ENCODE measurements around the gene CACNB1. TPM values are rescaled to one million over a fixed set of nuclear protein-coding genes. Genes with fewer than 3 reads are reported as not detected.
A peak's percentile ranks its signal among the peaks of the same experiment; 100 is the strongest.

The CACNB1 gene
- total RNA-seq, 1 donor from 2014 or later: 27.5 TPM

DNA sequence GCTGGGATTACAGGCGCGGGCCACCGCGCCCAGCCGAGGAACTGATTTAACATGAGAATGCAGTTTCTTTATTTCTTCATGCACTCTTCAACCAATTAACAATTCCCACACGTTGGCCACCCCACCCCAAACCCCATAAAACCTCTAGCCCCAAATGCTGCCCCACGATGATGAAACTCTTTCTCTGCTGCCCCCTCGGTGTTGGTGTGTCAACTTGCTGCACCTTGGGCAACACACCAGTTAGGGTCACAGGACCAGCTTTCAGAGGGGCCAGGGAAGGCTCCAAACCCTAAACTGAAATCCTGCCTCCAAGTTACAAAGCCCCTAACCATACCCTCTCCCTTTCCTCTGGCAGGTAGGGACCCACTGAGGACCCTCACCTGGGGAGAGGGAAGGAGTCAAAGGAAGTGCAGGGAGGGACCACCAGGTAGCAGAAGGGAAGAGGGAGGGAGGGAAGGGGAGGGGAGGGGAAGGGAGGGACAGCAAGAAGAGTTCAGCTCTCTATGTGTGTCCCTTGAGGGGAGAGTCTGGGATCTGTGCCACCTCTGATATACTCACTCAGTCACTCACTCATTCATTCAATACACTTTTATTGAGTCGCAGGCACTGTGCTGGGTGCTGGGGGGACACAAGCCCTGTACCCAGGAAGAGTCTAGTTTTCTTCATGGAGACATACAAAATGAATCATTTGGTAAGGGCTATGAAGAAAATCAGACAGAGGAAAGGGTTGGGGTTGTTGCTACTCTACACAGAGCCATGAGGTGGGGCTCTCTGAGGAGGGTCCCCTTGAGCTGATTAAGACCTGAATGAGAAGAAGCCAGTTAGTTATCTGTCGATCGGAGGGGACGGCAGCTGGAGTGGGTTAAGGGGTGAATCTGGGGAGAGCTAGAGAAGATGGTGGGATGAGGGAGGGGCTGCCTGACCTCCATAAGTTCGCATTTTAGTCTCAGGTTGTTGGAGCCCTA, 50.0 kb downstream of the CACNB1 start:
- Histone ChIP-seq H3K4me3 (no peak overlapping the region), H3K4me1 (peaks cover 13% of the 10 kb centered on the region), H3K36me3 (no peaks in the 10 kb centered on the region), H3K9me3 (no peaks in the 10 kb centered on the region), H3K27ac (no peak overlapping the region), H3K27me3 (peaks cover 3% of the 10 kb centered on the region)
- ATAC-seq: no peak
- intact Hi-C loops (cut with DNase I): no loop called here
- TF ChIP-seq, protein P1, sequence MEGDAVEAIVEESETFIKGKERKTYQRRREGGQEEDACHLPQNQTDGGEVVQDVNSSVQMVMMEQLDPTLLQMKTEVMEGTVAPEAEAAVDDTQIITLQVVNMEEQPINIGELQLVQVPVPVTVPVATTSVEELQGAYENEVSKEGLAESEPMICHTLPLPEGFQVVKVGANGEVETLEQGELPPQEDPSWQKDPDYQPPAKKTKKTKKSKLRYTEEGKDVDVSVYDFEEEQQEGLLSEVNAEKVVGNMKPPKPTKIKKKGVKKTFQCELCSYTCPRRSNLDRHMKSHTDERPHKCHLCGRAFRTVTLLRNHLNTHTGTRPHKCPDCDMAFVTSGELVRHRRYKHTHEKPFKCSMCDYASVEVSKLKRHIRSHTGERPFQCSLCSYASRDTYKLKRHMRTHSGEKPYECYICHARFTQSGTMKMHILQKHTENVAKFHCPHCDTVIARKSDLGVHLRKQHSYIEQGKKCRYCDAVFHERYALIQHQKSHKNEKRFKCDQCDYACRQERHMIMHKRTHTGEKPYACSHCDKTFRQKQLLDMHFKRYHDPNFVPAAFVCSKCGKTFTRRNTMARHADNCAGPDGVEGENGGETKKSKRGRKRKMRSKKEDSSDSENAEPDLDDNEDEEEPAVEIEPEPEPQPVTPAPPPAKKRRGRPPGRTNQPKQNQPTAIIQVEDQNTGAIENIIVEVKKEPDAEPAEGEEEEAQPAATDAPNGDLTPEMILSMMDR (IDR thresholded peaks at IDR 0.05): no peak
- DNase-seq: no peak

DNA sequence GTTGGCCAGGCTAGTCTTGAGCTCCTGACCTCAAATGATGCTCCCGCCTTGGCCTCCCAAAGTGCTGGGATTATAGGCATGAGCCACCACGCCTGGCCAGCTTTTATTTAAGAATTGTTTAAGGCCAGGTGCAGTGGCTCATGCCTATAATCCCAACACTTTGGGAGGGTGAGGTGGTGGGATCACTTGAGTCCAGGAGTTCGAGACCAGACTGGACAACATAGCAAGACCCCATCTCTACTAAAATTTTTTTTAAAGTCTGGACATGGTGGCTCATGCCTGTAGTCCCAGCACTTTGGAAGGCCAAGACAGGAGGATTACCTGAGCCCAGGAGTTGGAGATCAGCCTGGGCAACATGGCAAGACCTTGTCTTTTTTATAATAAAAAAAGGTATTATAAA, 51.2 kb downstream of the CACNB1 start:
- peaks cover 4% of the 10 kb centered on the region for H3K4me1 ChIP-seq
- no peak overlapping the region for H3K27ac ChIP-seq
- intact Hi-C loops (cut with DNase I): no loop called here
- no peak for ATAC-seq
- TF ChIP-seq, protein P1 (IDR thresholded peaks at IDR 0.05): no peak
- H3K36me3 ChIP-seq: no peaks in the 10 kb centered on the region
- no peaks in the 10 kb centered on the region for H3K9me3 ChIP-seq
- H3K4me3 ChIP-seq: no peak overlapping the region
- H3K27me3 ChIP-seq: peaks cover 3% of the 10 kb centered on the region
- DNase-seq: no peak

DNA sequence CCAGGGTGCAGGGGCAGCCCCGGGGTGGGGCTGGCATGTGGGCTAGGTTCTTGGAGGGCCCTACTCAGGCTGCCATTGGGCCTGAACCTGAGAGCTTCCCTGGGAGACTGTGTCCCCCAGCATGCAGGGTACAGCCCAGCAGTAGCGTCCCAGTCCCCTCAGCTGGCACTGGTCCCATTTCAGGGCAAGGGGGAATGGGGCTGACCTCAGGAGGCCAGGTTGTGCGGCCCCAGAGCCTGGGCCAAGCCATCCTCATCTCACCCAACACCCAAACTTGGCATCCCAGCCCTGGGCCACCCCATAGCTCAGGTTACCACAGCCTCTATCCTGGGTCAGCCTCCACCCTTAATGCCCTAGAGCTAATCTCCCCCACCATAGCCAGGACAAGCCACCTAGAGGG, 52.3 kb downstream of the CACNB1 start:
- no peak for ATAC-seq
- TF ChIP-seq, protein P1 (IDR thresholded peaks at IDR 0.05): no peak
- Histone ChIP-seq H3K36me3 (no peaks in the 10 kb centered on the region), H3K27me3 (no peaks in the 10 kb centered on the region), H3K9me3 (no peaks in the 10 kb centered on the region), H3K27ac (no peak overlapping the region), H3K4me3 (no peak overlapping the region), H3K4me1 (peaks cover 4% of the 10 kb centered on the region)
- intact Hi-C loops (cut with DNase I): no loop called here
- no peak for DNase-seq

DNA sequence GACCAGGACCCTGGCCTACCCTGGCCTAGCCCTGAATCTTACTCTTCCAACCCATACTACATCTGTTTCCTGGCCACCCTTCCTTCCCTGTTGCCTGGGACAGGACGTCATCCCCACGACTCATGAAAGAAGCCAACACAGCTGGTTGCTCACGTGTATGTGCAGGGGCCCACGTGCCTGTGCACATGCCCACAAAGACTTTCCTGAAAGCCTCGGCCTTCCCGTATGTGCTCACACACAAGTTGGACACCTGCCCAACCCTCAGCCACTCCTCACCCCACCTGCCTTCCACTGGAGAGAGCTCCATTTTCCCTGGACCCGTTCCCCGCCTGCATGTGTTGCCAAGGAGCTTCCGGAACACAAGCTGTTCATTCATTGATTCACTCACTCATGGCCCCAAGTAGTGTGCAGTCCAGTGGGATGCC, 53.0 kb downstream of the CACNB1 start:
- H3K9me3 ChIP-seq: no peaks in the 10 kb centered on the region
- H3K4me3 ChIP-seq: no peak overlapping the region
- peaks cover 4% of the 10 kb centered on the region for H3K4me1 ChIP-seq
- H3K27me3 ChIP-seq: no peaks in the 10 kb centered on the region
- ATAC-seq (peak; percentile 85), DNase-seq (peak; percentile 92)
- TF ChIP-seq, protein P1 (IDR thresholded peaks at IDR 0.05): no peak
- H3K27ac ChIP-seq: no peak overlapping the region
- no peaks in the 10 kb centered on the region for H3K36me3 ChIP-seq
- intact Hi-C loops (cut with DNase I): no loop called here

DNA sequence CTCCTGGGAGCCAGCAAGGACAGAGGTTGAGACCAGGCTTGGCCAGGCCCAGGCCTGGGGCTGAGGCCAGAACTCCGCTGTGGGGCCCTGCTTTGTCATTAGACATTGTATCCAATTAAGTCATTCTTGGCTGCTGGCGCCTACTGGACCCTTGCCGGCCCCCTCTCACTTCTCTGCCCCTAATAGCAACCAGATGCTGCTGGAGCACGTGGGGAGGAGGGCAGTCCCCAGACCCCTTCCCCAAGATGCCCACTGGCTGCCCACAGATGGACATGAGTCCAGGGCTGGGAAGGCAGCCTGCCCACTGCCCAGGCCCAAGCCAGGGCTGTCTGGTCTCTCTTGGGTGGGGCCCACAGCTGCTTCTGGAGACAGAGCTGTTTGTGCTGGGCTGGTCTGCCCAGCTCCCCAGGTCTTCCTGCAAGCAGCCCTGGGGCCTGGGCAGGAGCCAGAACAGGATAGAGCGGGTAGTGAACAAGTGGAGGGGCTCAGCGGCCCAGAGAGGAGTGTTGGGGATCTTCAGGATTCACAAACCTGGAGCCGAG, 53.8 kb downstream of the CACNB1 start:
- DNase-seq (no peak), ATAC-seq (no peak)
- H3K4me1 ChIP-seq: peaks cover 4% of the 10 kb centered on the region
- TF ChIP-seq, protein P1 (IDR thresholded peaks at IDR 0.05): no peak
- no peak overlapping the region for H3K4me3 ChIP-seq
- no peaks in the 10 kb centered on the region for H3K36me3 ChIP-seq
- H3K27me3 ChIP-seq: no peaks in the 10 kb centered on the region
- intact Hi-C loops (cut with DNase I): no loop called here
- H3K9me3 ChIP-seq: no peaks in the 10 kb centered on the region
- no peak overlapping the region for H3K27ac ChIP-seq
